Adrenal gland (tissue), 12 donors: ENCODE data around the gene GRP. TPM values are rescaled to one million over a fixed set of nuclear protein-coding genes. Genes with fewer than 3 reads are reported as not detected.

Experiments used
- DNase-seq, 7 donors: peaks; one replicate each; pipeline ENCODE4 v3.0.0-alpha.2; 2019 to 2020
- H3K27ac ChIP-seq, 5 donors: fragments of 200-600 bp; sonication (generic) in 4 of 5; 1 replicate in 3 of 5; 2 replicates in 2 of 5; pipeline versions ENCODE4 v1.5.1 to v1.8.0; 2016 to 2020; ENCODE audit warnings: mild to moderate bottlenecking in 1 of 5
- H3K27me3 ChIP-seq: fragments of 200-600 bp; 2 replicates; pipeline ENCODE4 v1.8.0; 2021
- H3K36me3 ChIP-seq, 2 donors: fragments of 200-600 bp; replicated peaks in 1 of 2; 1 replicate in 1 of 2; 2 replicates in 1 of 2; pipeline versions ENCODE4 v1.5.1 to v1.8.0; 2018 to 2022
- H3K4me1 ChIP-seq, 2 donors: fragments of 200-600 bp; replicated peaks in 1 of 2; 1 replicate in 1 of 2; 2 replicates in 1 of 2; pipeline versions ENCODE4 v1.5.1 to v1.8.0; 2018 to 2021
- H3K4me3 ChIP-seq, 4 donors: fragments of 200-600 bp; sonication (generic) in 3 of 4; one replicate each; pipeline ENCODE4 v1.5.1; 2016 to 2018
- H3K9me3 ChIP-seq, 3 donors: fragments of 200-600 bp; sonication (generic) in 1 of 3; replicated peaks in 1 of 3; 1 replicate in 2 of 3; 2 replicates in 1 of 3; pipeline versions ENCODE4 v1.5.1 to v1.8.0; 2016 to 2021
- CTCF ChIP-seq, 6 experiments: fragments of 450-650 bp in 4 of 6; fragments of 200-600 bp in 2 of 6; sonication (generic) in 1 of 6; IDR thresholded peaks; 1 replicate in 5 of 6; 2 replicates in 1 of 6; pipeline versions ENCODE4 v1.5.1 to v1.8.0; 2016 to 2021; ENCODE audit warnings: antibody characterized with exemption in 6 of 6, mild to moderate bottlenecking in 2 of 6, moderate library complexity in 1 of 6
- POLR2A ChIP-seq, 2 donors: fragments of 450-650 bp; IDR thresholded peaks; one replicate each; pipeline ENCODE4 v1.6.1; 2017; ENCODE audit warnings: antibody characterized with exemption in 2 of 2, mild to moderate bottlenecking in 2 of 2, moderate library complexity in 1 of 2
- WGBS, 4 donors: extraction: QIAGEN DNeasy Blood & Tissue Kit in 2 of 4; methylation state at CpG; one replicate each; pipeline versions ENCODE4 v1.1.5 to v1.1.7; 2013 to 2017; 5-methylcytosine and 5-hydroxymethylcytosine counted together
- intact Hi-C, 2 donors: fragments of 100-400 bp; cut with DNase I; formaldehyde crosslinking; loops; one replicate each; pipeline versions ENCODE4 v1.14.1 to v1.15.0; 2022 to 2023
- polyA plus RNA-seq, 3 donors: library from polyadenylated mRNA; stranded (reverse); fragments of 200-250 nt in 2 of 3; fragments of 350-450 nt in 1 of 3; fragmentation: Illumina TruSeq in 1 of 3; extraction: RNeasy Lipid Tissue Mini Kit (QIAGEN cat#74804) in 1 of 3; gene quantifications; one replicate each; pipeline ENCODE4 v1.2.3, GENCODE V29; 2013 to 2014
- total RNA-seq, 9 donors: library from RNA; depleted of rRNA in 4 of 9; stranded (reverse); fragments of >200 nt in 4 of 9; fragments of 120-200 nt in 1 of 9; fragmentation: NEBNext Ultra II Directional in 1 of 9; extraction: Animal tissue kit (Norgen Biotek cat#: 25700) in 1 of 9; gene quantifications; one replicate each; pipeline versions ENCODE4 v1.1.0 to v1.2.4, GENCODE V29; 2013 to 2023
- donor health status: healthy with polysubstance abuse.
- donor health status: Bipolar disorder and iron deficiency.
- donor health status: DM: yes; HTN: yes; CAD: no.
- donor health status: DM: no; HTN: no; CAD: no.
- donor health status: DM: no; HTN: no; CAD: no.
- donor health status: DM: yes; HTN: yes; CAD: no.

GRP gene
- total and polyA plus RNA-seq, 12 donors: 0.20 to 1.2 (median 0.74) TPM; not detected in 9

GRCh38 chr18:59232309-59233016 lies 12.5 kb downstream of the GRP start:
- WGBS, 4 donors: 61 to 69% (median 66%) methylated on average over 4 to 5 of the region's 5 CpGs
- intact Hi-C loops: no loop called here
- DNase-seq: no peak

GRCh38 chr18:59233017-59233410 lies 13.1 kb downstream of the GRP start:
- Histone ChIP-seq H3K9me3 (no peaks in the 10 kb centered on the region), H3K27ac (no peak overlapping the region), H3K27me3 (no peaks in the 10 kb centered on the region), H3K36me3 (no peaks in the 10 kb centered on the region), H3K4me3 (no peak overlapping the region), H3K4me1 (no peaks in the 10 kb centered on the region)
- no peak for TF ChIP-seq CTCF (IDR thresholded peaks at IDR 0.05)
- no peak for TF ChIP-seq POLR2A (IDR thresholded peaks at IDR 0.05)
- DNase-seq: no peak
- 78 to 88% (median 81%) methylated on average over 6 of the region's 6 CpGs for WGBS, 4 donors
- intact Hi-C loops: no loop called here

More at GRCh38 chr18:59232309-59233016, 12.5 kb downstream of the GRP start:
- no peaks in the 10 kb centered on the region for H3K27me3 ChIP-seq
- no peak overlapping the region for H3K4me3 ChIP-seq
- H3K36me3 ChIP-seq: no peaks in the 10 kb centered on the region
- H3K4me1 ChIP-seq: no peaks in the 10 kb centered on the region
- TF ChIP-seq POLR2A (IDR thresholded peaks at IDR 0.05) (no peak), CTCF (IDR thresholded peaks at IDR 0.05) (no peak)
- no peak overlapping the region for H3K27ac ChIP-seq
- no peaks in the 10 kb centered on the region for H3K9me3 ChIP-seq

- no peaks in the 10 kb centered on the region for H3K4me1 ChIP-seq
- intact Hi-C loops: no loop called here
- H3K4me3 ChIP-seq: no peak overlapping the region
- H3K36me3 ChIP-seq: no peaks in the 10 kb centered on the region
- DNase-seq: no peak
- no peaks in the 10 kb centered on the region for H3K27me3 ChIP-seq
- no peak for TF ChIP-seq CTCF (IDR thresholded peaks at IDR 0.05)
- no peak for TF ChIP-seq POLR2A (IDR thresholded peaks at IDR 0.05)
- no peaks in the 10 kb centered on the region for H3K9me3 ChIP-seq
- no peak overlapping the region for H3K27ac ChIP-seq
These were observed 18.4 kb downstream of the GRP start for GRCh38 chr18:59238385-59238784.

- no peaks in the 10 kb centered on the region for H3K36me3 ChIP-seq
- no peak for DNase-seq
- H3K27me3 ChIP-seq: peaks cover 7% of the 10 kb centered on the region
- TF ChIP-seq POLR2A (IDR thresholded peaks at IDR 0.05): no peak
- no peak for TF ChIP-seq CTCF (IDR thresholded peaks at IDR 0.05)
- 63 to 68% (median 66%) methylated on average over 3 to 4 of the region's 4 CpGs for WGBS, 4 donors
- H3K27ac ChIP-seq: no peak overlapping the region
- H3K4me1 ChIP-seq: no peaks in the 10 kb centered on the region
- intact Hi-C loops: no loop called here
- H3K4me3 ChIP-seq: no peak overlapping the region
- H3K9me3 ChIP-seq: no peaks in the 10 kb centered on the region
These were observed 19.7 kb downstream of the GRP start for GRCh38 chr18:59239642-59240041.
